AG08395 (cell line): ENCODE measurements around the gene KLHDC7B.
A peak's percentile ranks its signal among the peaks of the same experiment; 100 is the strongest.

Source experiments
- DNase-seq: peaks from one replicate; pipeline ENCODE4 v3.0.0; 2012; ENCODE audit warnings: mixed read lengths, low spot score

KLHDC7B gene

DNA sequence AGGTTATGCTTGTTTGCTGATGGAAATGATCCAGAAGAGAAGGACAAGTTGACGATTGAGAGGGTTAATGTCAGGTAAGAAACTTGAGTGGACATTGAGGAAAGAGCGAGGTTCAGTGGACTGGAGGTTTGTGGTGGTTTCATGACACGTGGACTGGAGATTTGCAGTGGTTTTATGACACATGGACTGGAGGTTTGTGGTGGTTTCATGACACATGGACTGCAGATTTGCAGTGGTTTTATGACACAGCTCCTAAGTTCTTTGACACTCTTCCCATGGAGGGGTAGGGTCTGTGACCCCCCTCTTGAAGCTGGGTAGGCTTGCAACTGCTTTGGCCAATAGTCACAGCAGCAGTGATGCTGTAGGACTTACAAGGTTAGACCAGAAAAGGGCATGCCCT, 49.5 kb downstream of the KLHDC7B start:
- DNase-seq, result no peak

DNA sequence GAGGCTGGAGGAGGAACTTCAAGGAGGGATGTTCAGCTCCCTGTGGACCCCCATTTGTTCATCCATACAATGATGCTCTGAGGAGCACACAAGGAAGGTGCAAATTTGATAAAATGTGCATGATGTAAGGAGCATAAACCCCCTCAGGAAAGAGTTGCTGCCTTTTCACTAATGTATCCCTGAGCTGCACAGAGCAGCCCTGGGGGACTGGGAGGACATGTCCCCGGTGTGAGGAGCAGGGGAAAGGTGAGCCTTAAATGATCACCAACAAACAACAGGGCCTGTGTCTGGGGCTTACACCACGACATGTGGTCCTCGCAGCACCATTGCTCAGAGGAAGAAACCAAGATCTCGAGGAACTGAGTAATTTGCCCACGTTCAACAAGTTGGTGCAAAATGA, 51.4 kb downstream of the KLHDC7B start:
- no peak for DNase-seq

DNA sequence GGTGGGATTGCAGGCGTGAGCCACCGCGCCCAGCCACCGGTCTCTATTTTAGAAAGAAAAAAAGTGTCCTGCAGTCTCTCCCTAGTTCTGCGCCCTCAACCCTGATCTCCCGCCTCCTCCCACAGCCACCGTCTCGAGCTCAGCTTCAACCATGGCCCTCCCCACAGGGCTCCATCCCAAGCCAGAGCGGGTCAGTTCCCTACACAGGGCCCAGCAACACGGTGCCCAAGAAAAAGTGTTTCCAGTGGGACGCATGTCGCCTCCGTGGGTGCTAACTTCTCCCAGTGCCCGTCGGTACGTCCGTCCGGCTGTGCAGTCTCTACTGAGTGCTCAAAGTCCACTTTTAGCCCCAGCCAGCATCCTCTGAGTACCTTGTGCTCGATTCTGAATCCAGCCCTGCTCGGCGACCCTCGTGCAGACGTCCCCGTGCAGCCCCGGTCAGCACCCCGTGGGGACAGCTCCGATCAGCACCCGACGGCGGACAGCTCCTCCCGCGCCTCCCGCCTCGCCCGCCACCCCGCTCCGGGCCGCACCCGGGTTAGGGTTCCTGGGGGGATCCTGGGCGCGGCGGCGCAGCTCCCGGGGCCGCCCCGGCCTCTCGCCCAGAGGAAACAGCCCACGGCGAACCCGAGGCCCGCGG, 54.2 kb downstream of the KLHDC7B start:
- DNase-seq, result peak; percentile 88

DNA sequence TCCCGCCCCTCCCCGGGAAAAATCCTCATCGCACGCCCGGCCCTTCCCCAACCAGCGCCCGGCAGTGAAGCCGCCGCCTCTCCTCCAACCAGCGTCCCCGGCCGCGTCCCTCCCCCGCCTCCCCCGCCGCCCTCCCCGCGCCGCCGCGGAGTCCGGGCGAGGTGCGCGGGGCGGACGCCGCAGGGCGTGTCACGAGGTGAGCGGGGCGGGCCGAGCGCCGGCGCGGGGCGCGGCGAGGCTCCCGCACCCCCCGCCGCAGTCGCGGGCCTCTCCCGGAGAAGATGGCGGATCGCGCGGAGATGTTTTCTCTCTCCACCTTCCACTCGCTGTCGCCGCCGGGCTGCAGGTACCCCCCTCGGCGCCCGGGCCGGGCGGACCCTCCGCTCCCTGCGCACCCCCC, 54.8 kb downstream of the KLHDC7B start, which contains the start of gene MAPK8IP2:
MAPK8IP2 (plus strand) TSS at position 256 of the 400 bp plus-strand sequence; CDS start at position 282, 26 bp downstream.
- no peak for DNase-seq
